ENCODE results near the gene NNMT. TPM values are rescaled to one million over a fixed set of nuclear protein-coding genes. Genes with fewer than 3 reads are reported as not detected.

The NNMT gene
- total and polyA plus RNA-seq, 2 donors from 2014 or later = 91.9 to 1,451 TPM

DNA sequence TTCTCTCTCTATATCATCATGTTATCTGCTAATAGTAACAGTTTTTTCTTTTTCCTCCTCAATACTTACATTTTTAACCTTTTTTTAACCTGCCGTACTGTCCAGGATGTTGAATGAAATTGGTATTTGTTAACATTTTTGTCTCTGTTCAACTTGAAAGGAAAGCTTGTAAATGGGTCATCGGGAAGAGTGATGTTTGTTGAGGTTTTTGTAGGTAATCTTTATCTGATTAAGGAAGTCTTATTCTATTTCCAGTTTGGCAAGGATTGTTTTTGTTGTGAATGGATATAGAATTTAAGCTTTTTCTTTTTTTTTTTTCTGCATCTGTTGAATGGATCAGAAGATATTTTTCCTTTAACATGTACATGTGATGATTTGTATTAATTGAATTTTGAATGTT lies 8.1 kb upstream of the NNMT start:
- H3K4me1 ChIP-seq (ENCODE audit: control insufficient read depth in 2 of 3, insufficient read depth in 2 of 3, low read depth in 1 of 3, low read length in 3 of 3) = no peaks in the 10 kb centered on the region
- H3K4me3 ChIP-seq (ENCODE audit: low read length in 3 of 3) = no peak overlapping the region
- no peak overlapping the region for H3K9ac ChIP-seq (ENCODE audit: low read length in 3 of 3)
- H3K27me3 ChIP-seq (ENCODE audit: control insufficient read depth, insufficient read depth, low read length) = no peaks in the 10 kb centered on the region
- no peaks in the 10 kb centered on the region for H3K36me3 ChIP-seq (ENCODE audit: control insufficient read depth in 2 of 3, insufficient read depth in 3 of 3, low read length in 3 of 3)
- intact Hi-C loops (cut with DNase I) = no loop called here
- TF ChIP-seq, protein P1, sequence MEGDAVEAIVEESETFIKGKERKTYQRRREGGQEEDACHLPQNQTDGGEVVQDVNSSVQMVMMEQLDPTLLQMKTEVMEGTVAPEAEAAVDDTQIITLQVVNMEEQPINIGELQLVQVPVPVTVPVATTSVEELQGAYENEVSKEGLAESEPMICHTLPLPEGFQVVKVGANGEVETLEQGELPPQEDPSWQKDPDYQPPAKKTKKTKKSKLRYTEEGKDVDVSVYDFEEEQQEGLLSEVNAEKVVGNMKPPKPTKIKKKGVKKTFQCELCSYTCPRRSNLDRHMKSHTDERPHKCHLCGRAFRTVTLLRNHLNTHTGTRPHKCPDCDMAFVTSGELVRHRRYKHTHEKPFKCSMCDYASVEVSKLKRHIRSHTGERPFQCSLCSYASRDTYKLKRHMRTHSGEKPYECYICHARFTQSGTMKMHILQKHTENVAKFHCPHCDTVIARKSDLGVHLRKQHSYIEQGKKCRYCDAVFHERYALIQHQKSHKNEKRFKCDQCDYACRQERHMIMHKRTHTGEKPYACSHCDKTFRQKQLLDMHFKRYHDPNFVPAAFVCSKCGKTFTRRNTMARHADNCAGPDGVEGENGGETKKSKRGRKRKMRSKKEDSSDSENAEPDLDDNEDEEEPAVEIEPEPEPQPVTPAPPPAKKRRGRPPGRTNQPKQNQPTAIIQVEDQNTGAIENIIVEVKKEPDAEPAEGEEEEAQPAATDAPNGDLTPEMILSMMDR (IDR thresholded peaks at IDR 0.05; ENCODE audit: borderline replicate concordance, extremely low read depth, insufficient read depth) = no peak
- FAIRE-seq = no peak
- H3K27ac ChIP-seq (ENCODE audit: low read depth in 2 of 2, low read length in 2 of 2) = no peak overlapping the region
- no peaks in the 10 kb centered on the region for H3K9me3 ChIP-seq (ENCODE audit: control insufficient read depth in 2 of 3, insufficient read depth in 1 of 3, low read length in 3 of 3)
- DNase-seq = no peak

DNA sequence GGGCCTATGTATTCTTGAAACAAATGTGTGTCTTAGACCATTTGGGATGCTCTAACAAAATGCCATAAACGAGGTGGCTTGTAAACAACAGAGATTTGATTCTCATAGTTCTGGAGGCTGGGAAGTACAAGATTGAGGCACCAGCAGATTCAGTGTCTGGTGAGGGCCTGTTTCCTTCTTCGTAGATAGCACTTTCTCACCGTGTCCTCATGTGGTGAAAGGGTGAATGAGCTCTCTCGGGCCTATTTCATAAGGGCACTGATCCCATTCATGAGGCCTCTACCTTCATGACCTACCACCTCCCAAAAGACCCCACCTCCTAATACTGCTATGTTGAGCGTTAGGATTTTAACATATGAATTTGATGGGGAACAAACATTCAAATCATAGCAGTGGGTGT lies 6.4 kb upstream of the NNMT start:
- intact Hi-C loops (cut with DNase I) = no loop called here
- Histone ChIP-seq H3K4me3 (ENCODE audit: low read length in 3 of 3) (no peak overlapping the region), H3K9me3 (ENCODE audit: control insufficient read depth in 2 of 3, insufficient read depth in 1 of 3, low read length in 3 of 3) (no peaks in the 10 kb centered on the region), H3K36me3 (ENCODE audit: control insufficient read depth in 2 of 3, insufficient read depth in 3 of 3, low read length in 3 of 3) (no peaks in the 10 kb centered on the region), H3K9ac (ENCODE audit: low read length in 3 of 3) (no peak overlapping the region), H3K4me1 (ENCODE audit: control insufficient read depth in 2 of 3, insufficient read depth in 2 of 3, low read depth in 1 of 3, low read length in 3 of 3) (no peaks in the 10 kb centered on the region), H3K27me3 (ENCODE audit: control insufficient read depth, insufficient read depth, low read length) (no peaks in the 10 kb centered on the region), H3K27ac (ENCODE audit: low read depth in 2 of 2, low read length in 2 of 2) (no peak overlapping the region)
- no peak for FAIRE-seq
- TF ChIP-seq, protein P1 (IDR thresholded peaks at IDR 0.05; ENCODE audit: borderline replicate concordance, extremely low read depth, insufficient read depth) = no peak
- no peak for DNase-seq

DNA sequence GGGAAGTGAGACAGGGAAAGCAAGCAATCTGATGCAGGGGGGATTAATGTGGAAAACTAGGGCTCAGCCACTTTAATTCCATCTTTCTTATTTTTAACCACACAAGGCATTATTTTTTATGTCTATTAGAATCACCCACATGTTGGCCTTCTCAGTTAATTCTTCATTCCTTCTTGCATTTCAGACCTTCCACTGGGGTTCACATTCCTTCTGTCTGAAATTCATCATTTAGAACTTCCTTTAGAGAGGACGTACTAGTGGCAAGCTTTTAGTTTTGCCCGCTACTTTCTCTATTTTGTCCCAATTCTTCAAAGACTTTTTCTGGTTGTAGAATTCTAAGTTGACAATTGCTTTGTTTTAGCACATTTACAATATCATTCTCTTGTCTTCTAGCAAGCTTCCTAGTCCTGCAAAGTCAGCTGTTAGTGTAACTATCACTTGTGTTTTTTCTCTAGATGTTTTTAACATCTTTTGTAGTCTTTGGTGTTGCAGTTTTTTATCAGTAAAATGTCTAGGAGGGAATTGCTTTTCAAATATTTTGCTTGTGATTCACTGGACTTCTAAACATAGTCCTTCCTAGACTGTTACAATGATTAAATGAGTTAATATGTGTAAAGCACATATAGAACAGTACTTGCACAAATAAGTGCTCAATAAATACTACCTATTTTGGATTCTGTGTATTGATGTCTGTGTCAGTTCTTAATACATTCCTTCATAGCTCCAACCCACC lies 5.5 kb upstream of the NNMT start:
- TF ChIP-seq, protein P1 (IDR thresholded peaks at IDR 0.05; ENCODE audit: borderline replicate concordance, extremely low read depth, insufficient read depth) = no peak
- Histone ChIP-seq H3K4me1 (ENCODE audit: control insufficient read depth in 2 of 3, insufficient read depth in 2 of 3, low read depth in 1 of 3, low read length in 3 of 3) (peaks cover 0 to 1% (median 0%) of the 10 kb centered on the region in 3 donors), H3K9ac (ENCODE audit: low read length in 3 of 3) (no peak overlapping the region), H3K9me3 (ENCODE audit: control insufficient read depth in 2 of 3, insufficient read depth in 1 of 3, low read length in 3 of 3) (no peaks in the 10 kb centered on the region), H3K4me3 (ENCODE audit: low read length in 3 of 3) (no peak overlapping the region), H3K27me3 (ENCODE audit: control insufficient read depth, insufficient read depth, low read length) (no peaks in the 10 kb centered on the region), H3K36me3 (ENCODE audit: control insufficient read depth in 2 of 3, insufficient read depth in 3 of 3, low read length in 3 of 3) (no peaks in the 10 kb centered on the region), H3K27ac (ENCODE audit: low read depth in 2 of 2, low read length in 2 of 2) (no peak overlapping the region)
- DNase-seq (no peak), FAIRE-seq (no peak)
- intact Hi-C loops (cut with DNase I) = no loop called here
